ENCODE measurements around the gene KCNG3.

DNA sequence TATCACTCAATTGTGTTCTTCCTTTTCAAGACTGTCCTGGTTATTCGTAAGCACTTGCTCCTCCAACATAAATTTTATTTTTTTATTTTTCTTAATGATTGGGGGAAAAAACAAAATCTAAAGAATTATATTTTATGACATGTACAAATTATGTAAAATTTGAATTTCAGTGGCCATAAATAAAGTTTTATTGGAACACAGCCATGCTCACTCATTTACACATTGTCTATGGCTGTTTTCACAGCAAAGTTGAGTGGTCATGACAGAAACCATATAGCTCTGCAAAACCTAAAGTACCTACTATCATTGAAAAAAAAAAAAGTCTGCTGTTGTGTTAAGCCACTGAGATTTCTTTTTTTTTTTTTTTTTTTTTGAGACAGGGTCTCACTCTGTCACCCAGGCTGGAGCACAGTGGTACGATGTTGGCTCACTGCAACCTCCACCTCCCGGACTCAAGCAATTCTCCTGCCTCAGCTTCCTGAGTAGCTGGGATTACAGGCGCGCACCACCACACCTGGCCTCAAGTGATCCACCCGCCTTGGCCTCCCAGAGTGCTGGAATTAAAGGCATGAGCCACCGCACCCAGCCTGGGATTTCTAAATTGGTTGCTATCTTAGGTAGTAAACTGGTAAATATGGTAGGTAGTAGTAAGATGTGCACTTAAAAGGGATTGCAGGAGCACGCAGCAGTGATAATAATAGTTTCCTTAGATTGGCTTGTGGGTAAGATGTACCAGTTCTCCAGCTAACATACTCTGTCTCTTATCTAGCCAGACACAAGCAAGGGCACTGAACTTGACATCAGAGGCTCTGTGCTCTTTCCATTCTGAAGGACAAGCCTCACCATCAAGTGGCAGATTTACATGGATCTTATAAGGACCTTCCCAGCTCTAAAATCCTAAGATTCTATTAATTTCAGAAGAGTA, 44.4 kb downstream of the KCNG3 start:
- TF ChIP-seq, protein P1, sequence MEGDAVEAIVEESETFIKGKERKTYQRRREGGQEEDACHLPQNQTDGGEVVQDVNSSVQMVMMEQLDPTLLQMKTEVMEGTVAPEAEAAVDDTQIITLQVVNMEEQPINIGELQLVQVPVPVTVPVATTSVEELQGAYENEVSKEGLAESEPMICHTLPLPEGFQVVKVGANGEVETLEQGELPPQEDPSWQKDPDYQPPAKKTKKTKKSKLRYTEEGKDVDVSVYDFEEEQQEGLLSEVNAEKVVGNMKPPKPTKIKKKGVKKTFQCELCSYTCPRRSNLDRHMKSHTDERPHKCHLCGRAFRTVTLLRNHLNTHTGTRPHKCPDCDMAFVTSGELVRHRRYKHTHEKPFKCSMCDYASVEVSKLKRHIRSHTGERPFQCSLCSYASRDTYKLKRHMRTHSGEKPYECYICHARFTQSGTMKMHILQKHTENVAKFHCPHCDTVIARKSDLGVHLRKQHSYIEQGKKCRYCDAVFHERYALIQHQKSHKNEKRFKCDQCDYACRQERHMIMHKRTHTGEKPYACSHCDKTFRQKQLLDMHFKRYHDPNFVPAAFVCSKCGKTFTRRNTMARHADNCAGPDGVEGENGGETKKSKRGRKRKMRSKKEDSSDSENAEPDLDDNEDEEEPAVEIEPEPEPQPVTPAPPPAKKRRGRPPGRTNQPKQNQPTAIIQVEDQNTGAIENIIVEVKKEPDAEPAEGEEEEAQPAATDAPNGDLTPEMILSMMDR (IDR thresholded peaks at IDR 0.05 in 8 of 11, conservative IDR thresholded peaks at IDR 0.05 in 3 of 11) = no peak
- TF ChIP-seq POLR2A (IDR thresholded peaks at IDR 0.05) (no peak), POLR2AphosphoS5 (IDR thresholded peaks at IDR 0.05) (no peak)

Data from spleen (tissue), 7 donors.